A673 (cell line): ENCODE results near the gene C1orf35. TPM values are rescaled to one million over a fixed set of nuclear protein-coding genes. Genes with fewer than 3 reads are reported as not detected.

ENCODE experiments used
- BruUV-seq: library from RNA; stranded (reverse); fragments of 400-500 nt; replicated peaks from 2 replicates; lab custom pipeline; 2021; lab: Mats Ljungman, UMichigan
- CTCF ChIA-PET: fragments of 300-600 bp; sonication (Branson Sonifier 250); formaldehyde crosslinking; loops from one replicate; lab custom pipeline; 2022; ENCODE audit warnings: antibody characterized with exemption; lab: Charles Lee
- POLR2A ChIA-PET: fragments of 300-600 bp; sonication (Branson Sonifier 250); formaldehyde crosslinking; loops from one replicate; lab custom pipeline; 2022; ENCODE audit warnings: antibody characterized with exemption; ENCODE audit not compliant: low non-redundant PET; lab: Charles Lee
- DNase-seq: peaks from one replicate; pipeline ENCODE4 v3.0.0-alpha.2; 2015; ENCODE audit warnings: low spot score
- H3K27ac ChIP-seq: fragments of 200-600 bp; sonication (generic); 2 replicates; pipeline ENCODE4 v1.5.1; 2016; ENCODE audit warnings: mixed run types, low read depth, mild to moderate bottlenecking, mixed read lengths, antibody characterized with exemption, low read length; ENCODE audit not compliant: poor library complexity, severe bottlenecking
- H3K27me3 ChIP-seq: fragments of 200-600 bp; sonication (generic); replicated peaks from 2 replicates; pipeline ENCODE4 v1.6.1; 2017; ENCODE audit warnings: mixed run types, low read depth, mild to moderate bottlenecking, mixed read lengths, antibody characterized with exemption, low read length; ENCODE audit not compliant: insufficient read depth, poor library complexity
- H3K36me3 ChIP-seq: fragments of 200-600 bp; sonication (generic); 2 replicates; pipeline ENCODE4 v1.6.1; 2016; ENCODE audit warnings: mixed run types, mild to moderate bottlenecking, mixed read lengths, antibody characterized with exemption, low read length; ENCODE audit not compliant: insufficient read depth, poor library complexity, severe bottlenecking
- H3K4me1 ChIP-seq: fragments of 200-600 bp; sonication (generic); 2 replicates; pipeline ENCODE4 v1.6.1; 2017; ENCODE audit warnings: mixed run types, mild to moderate bottlenecking, mixed read lengths, antibody characterized with exemption, low read length; ENCODE audit not compliant: insufficient read depth, poor library complexity, severe bottlenecking
- H3K4me3 ChIP-seq: fragments of 200-600 bp; sonication (generic); 2 replicates; pipeline ENCODE4 v1.5.1; 2016; ENCODE audit warnings: low read depth, mixed run types, mild to moderate bottlenecking, mixed read lengths, low read length; ENCODE audit not compliant: poor library complexity, severe bottlenecking
- H3K9me3 ChIP-seq: fragments of 200-600 bp; sonication (generic); 2 replicates; pipeline ENCODE4 v1.6.1; 2016; ENCODE audit warnings: mixed run types, low read depth, mild to moderate bottlenecking, mixed read lengths, antibody characterized with exemption, low read length; ENCODE audit not compliant: poor library complexity, severe bottlenecking
- CTCF ChIP-seq: fragments of 300-800, 200-600 bp; sonication (generic); conservative IDR thresholded peaks from 2 replicates; pipeline ENCODE4 v1.5.1; 2017; ENCODE audit warnings: low read depth, mild to moderate bottlenecking, antibody characterized with exemption, low read length, moderate library complexity, mixed read lengths
- EZH2 ChIP-seq: fragments of 200-600 bp; sonication (generic); IDR thresholded peaks from 2 replicates; pipeline ENCODE4 v1.6.1; 2017; ENCODE audit warnings: borderline replicate concordance, low read depth, mild to moderate bottlenecking, mixed read lengths, antibody characterized with exemption, low read length; ENCODE audit not compliant: poor library complexity, severe bottlenecking
- intact Hi-C: fragments of 100-400 bp; cut with micrococcal nuclease; formaldehyde crosslinking; loops from one replicate; pipeline ENCODE4 v1.10.0; 2022; ENCODE audit not compliant: unreplicated experiment
- total RNA-seq: library from RNA; stranded (reverse); gene quantifications from 2 replicates; pipeline ENCODE4 v1.2.3, GENCODE V29; 2021

C1orf35 gene
- total RNA-seq, 1 experiment from 2014 or later: 27.5 TPM

- TF ChIP-seq EZH2 (no peak), CTCF (no peak)
- Histone ChIP-seq H3K4me3 (no peak overlapping the region), H3K27me3 (peaks cover 28% of the 10 kb centered on the region), H3K4me1 (no peaks in the 10 kb centered on the region), H3K27ac (no peak overlapping the region), H3K9me3 (no peaks in the 10 kb centered on the region), H3K36me3 (no peaks in the 10 kb centered on the region)
- ChIA-PET CTCF (no interaction called here), POLR2A (interaction anchor here (0.6 kb wide), 1 partner anchor 10 kb away, joined by 3 read pairs; no protein-coding TSS in a partner anchor)
- no peak for DNase-seq
- intact Hi-C loops: loop anchor here (5.0 kb wide), 1 partner anchor 386 kb away; no protein-coding TSS in a partner anchor
- no TSS peak for BruUV-seq
These were observed 28.6 kb upstream of the C1orf35 start for GRCh38 chr1:228131766-228132165.

GRCh38 chr1:228125185-228125584, 22.1 kb upstream of the C1orf35 start:
- H3K9me3 ChIP-seq: no peaks in the 10 kb centered on the region
- no peaks in the 10 kb centered on the region for H3K4me1 ChIP-seq
- no TSS peak for BruUV-seq
- POLR2A ChIA-PET: no interaction called here
- TF ChIP-seq CTCF: no peak
- no peak for TF ChIP-seq EZH2
- no peak overlapping the region for H3K4me3 ChIP-seq
- intact Hi-C loops: no loop called here
- CTCF ChIA-PET: no interaction called here
- DNase-seq: no peak
- H3K27me3 ChIP-seq: no peaks in the 10 kb centered on the region
- H3K36me3 ChIP-seq: no peaks in the 10 kb centered on the region
- no peak overlapping the region for H3K27ac ChIP-seq

- Histone ChIP-seq H3K4me1 (no peaks in the 10 kb centered on the region), H3K4me3 (no peak overlapping the region), H3K27me3 (no peaks in the 10 kb centered on the region), H3K27ac (no peak overlapping the region), H3K9me3 (peaks cover 8% of the 10 kb centered on the region), H3K36me3 (no peaks in the 10 kb centered on the region)
- intact Hi-C loops: no loop called here
- ChIA-PET POLR2A (no interaction called here), CTCF (no interaction called here)
- DNase-seq: no peak
- BruUV-seq: no TSS peak
- no peak for TF ChIP-seq CTCF
- no peak for TF ChIP-seq EZH2
These were observed 20.4 kb upstream of the C1orf35 start for GRCh38 chr1:228123505-228123904.
